IPS-NIHi7 (cell line): ENCODE results near the gene HDAC4.

Source experiments
- DNase-seq: peaks from one replicate; pipeline ENCODE4 v3.0.0; 2012; ENCODE audit warnings: mixed read lengths; ENCODE audit errors: extremely low spot score

The HDAC4 gene

DNA sequence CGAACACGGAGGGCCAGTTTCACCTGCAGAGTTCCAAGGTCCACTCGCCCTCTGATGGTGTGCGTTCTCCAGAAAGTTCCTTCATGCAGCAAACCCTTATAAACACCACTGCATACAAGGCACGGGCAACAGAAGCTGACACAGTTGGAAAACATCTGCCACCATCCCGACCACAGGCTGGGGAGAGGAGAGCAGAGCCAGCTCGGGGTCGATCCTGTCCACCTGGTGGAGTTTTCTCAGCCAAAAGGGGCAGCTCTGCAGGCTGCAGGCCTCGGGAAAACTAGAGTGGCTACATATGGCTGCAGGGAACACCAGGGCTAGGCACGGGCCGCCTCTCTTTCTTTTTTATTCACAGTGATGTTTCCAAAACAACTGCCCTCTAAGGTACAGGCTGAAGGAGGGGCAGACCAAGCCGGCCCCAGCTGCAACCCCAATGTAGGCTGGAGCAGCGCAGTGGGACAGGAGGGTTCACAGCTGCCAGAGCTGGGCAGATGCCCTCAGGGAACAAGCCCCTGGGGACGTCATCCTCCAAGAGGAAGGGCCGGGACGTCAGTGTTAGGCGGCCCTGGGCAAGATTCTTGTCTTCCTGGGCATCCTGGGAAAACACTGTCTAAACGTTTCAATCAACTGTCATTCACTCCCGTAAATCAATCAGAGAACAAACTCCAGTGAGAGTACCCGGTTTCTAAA is 278.3 kb downstream of the HDAC4 start:
- DNase-seq, result no peak

DNA sequence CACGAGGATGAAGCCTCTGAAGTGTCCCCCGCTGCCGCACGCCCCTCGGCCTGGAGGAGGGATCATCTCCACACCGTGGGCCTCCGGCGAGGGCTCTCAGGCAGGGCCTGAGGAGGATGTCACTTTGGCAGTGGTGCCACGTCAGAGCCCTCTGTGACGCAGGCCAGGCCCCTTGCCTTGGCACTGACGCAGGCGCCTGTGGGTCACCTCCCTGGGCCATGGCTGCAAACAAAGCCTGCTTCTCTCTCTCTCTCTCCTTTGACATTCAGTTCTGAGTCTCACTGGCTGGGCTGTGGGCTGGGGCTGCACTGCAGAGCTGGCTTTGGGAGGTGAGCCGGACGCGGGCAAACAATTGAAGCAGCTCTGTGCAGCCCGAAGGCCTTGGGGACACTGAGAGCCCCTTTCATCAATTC is 279.2 kb downstream of the HDAC4 start:
- DNase-seq, result no peak

GRCh38 chr2:239120664-239121063 is 280.2 kb downstream of the HDAC4 start:
- no peak for DNase-seq

- DNase-seq, result no peak
These were observed 281.3 kb downstream of the HDAC4 start for GRCh38 chr2:239119346-239120126.

- no peak for DNase-seq
These were observed 282.1 kb downstream of the HDAC4 start for GRCh38 chr2:239118675-239119211.

- no peak for DNase-seq
These were observed 282.6 kb downstream of the HDAC4 start for GRCh38 chr2:239118264-239118663.

DNA sequence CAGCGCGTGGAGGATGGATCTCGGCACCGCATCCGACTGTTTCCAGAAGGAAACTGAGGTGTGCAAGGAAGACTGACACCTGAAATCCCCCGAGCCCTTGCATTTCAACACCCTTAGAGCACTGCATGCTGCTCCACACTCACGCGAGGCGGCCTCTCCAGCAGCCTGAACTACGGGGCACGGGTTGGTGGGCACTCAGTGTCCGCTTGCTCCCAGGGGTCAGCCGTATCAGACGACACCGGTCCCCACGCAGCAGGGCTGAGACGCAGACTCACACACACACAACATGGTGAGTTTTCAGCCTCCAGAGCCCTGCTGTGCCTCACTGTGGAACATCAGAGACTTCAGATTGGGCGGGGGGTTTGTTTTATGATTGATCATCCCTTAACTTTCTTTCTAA is 283.0 kb downstream of the HDAC4 start:
- no peak for DNase-seq

GRCh38 chr2:239116456-239117246 is 284.2 kb downstream of the HDAC4 start:
- no peak for DNase-seq

DNA sequence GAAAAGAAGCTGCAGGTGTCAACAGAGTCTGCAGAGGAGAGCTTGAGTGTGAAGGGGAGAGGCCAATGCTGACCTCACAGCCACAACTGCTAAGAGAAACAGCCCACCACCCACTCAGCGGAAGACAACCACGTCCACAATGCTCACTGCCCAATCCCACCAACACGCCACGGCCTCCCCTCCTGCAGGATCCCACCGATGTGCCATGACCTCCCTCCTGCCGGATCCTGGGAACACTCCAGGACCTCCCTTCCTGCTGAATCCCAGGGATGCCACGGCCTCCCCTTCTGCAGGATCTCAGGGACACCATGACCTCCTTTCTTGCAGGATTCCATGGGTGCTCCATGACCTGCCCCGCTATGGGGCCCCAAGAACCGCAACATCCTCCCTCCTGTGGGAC is 285.2 kb downstream of the HDAC4 start:
- no peak for DNase-seq

DNA sequence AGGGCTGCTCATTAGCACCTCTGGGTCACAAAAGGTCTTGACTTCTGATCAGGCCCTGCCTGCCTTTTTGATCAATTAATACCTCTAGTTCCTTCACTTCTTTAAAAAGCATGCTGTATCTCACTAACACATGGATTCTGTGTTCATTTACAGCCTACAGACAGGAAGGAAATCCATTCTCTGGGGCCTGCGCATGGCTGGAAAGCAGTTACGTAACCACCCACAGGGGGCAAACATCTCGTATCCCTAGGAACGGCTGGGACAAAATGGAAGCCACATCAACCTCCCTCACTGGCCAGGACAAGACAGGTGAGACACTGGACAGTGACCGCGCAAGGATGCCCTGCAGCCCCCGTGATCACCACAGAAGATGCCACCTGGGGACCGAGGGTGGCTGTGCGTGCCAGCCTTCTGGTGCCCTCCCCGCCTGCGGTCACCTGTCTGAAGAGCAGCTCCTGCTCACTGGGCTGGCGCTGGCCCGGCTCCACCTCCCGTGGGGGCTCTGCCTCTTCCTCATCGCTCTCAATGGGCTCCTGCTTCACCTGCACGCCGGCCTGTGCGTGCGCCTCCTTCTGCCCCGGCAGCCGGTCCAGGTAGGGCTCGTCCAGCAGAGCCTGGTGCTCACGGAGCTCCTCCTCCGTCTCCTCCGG is 286.1 kb downstream of the HDAC4 start:
- no peak for DNase-seq

- peak; percentile 27 for DNase-seq
These were observed 286.7 kb downstream of the HDAC4 start for GRCh38 chr2:239114119-239114581.

- DNase-seq, result no peak
These were observed 287.2 kb downstream of the HDAC4 start for GRCh38 chr2:239113615-239114014.

DNA sequence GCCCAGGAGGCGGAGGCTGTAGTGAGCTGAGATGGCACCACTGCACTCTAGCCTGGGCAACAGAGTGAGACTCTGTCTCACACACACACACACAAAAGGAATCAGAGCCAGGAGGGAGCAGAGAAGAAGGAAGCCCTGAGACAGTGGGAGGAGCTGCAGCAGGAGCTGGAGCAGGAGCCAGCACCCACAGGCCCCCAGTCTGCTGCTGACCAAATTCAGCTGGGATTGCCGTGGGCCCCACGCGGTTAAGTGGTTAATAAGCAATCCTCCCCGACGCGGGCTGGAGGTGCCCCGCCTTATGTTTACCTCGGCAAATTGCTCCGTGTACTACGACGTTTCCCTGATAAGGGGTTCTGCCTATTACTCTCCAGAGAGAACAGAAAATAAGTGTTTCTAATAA is 287.6 kb downstream of the HDAC4 start:
- no peak for DNase-seq

- DNase-seq, result no peak
These were observed 288.6 kb downstream of the HDAC4 start for GRCh38 chr2:239112127-239112774.

GRCh38 chr2:239111401-239112100 is 289.3 kb downstream of the HDAC4 start:
- no peak for DNase-seq

- no peak for DNase-seq
These were observed 290.2 kb downstream of the HDAC4 start for GRCh38 chr2:239110595-239111048.

DNA sequence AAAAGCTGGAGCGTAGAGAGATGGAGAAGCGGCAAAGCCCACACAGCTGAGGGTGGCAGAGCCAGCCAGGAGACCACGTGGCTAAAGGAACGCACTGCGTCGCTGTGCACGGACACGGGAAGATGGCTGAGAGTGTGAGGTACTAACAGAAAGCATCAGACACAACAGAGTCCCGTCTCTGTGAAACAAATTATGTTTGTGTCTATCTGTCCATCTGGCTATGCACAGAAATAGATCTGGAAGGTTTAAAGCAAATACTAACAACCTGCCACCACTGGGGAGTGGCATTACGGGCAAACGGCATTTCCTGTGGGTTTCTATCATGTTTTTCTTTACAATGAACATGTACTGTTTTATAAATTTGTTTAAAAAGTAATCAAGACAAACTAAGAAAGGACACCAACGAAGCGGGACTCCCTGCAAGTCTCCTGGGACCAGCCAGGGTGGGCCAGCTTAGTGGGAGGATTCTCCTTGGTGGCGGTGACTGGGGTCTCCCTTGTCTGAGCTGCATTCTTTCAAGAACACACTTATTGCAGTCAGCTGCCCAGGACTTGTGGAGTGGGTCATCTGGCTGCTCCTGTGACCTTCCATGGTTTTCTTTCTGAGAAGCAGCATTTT is 290.8 kb downstream of the HDAC4 start:
- DNase-seq, result no peak

DNA sequence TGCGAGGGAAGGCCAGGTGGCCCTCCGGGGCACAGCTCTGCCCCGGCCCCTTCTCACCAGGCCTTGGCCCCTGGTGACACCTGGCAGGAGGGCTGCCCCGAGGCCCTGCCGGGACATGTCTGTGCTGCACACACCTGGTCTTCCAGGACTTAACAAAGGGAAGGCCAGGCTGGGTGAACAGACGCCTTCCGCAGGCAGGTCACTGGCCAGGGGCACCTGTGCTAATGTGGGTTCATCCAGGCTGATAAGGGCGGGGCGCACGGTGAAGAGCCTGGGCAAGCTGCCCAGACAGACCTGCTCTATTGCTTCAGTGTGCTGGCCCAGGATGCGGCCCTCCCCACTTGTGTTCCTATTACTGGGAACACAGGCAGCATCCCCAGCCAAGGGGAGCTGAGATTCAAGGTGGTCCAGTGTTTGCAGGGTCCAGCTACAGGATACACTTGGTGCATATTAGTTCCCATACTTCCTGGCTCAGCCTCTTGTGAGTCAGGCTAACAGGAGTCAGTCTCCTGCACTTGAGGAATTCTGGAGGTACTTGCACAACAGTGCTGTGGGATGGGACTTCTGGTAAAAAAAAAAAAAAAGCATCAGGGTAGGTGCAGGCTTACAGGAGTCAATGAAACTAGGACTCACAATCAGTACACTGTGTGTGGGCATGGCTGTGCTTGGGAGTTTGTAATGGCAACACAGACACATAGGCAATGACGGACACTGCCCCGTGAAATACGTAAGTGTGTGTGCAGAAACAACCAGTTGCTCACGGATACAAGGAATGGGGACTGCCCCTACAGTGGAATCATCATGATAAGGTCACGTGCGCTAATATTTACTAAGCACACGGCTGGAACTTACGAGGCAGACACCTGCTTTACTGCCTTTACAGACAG is 291.5 kb downstream of the HDAC4 start:
- DNase-seq, result no peak

DNA sequence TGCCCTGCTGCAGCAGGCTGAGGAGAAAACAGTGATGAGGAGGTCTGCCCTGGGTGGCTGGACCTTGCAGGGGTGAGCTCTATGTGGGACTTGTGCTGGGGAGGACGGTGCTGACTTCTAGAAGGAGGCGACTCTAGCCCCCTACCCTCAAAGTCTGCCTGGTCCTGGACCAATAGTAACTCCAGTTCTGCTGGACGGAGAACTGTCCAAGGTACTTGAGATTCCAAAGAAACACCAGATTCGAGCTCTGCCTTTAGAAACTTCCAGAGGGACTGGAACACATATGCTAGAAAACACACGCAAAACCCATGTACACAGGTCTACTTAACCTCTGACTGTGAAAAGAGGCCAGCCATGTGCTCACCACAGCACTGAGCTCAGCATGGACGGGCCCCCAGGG is 292.4 kb downstream of the HDAC4 start:
- DNase-seq, result peak; percentile 48
